GM12878 (cell line): ENCODE measurements around the gene NUDT6. TPM values are rescaled to one million over a fixed set of nuclear protein-coding genes. Genes with fewer than 3 reads are reported as not detected.

Experiments
- ATAC-seq: fragments of 200-7000 bp; cut with Tn5 transposase; 3 replicates; pipeline ENCODE4 v1.9.1; 2020; ENCODE audit warnings: mild to moderate bottlenecking, moderate library complexity
- BruUV-seq: library from RNA; stranded (reverse); fragments of 400-500 nt; replicated peaks from 2 replicates; lab custom pipeline; 2021; lab: Mats Ljungman, UMichigan
- CTCF ChIA-PET: fragments of 300-600 bp; sonication (Branson Sonifier 250); formaldehyde crosslinking; extraction: SDS; loops from one replicate; lab custom pipeline; 2021; ENCODE audit warnings: inconsistent platforms; lab: Yijun Ruan, JAX
- POLR2A ChIA-PET: fragments of 350-600 bp; formaldehyde crosslinking; extraction: SDS; loops from one replicate; lab custom pipeline; 2021; ENCODE audit warnings: inconsistent platforms; lab: Charles Lee
- RAD21 ChIA-PET: fragments of 300-600 bp; sonication (Branson Sonifier 250); formaldehyde crosslinking; loops from one replicate; lab custom pipeline; 2023; ENCODE audit warnings: antibody characterized with exemption; ENCODE audit not compliant: unreplicated experiment; lab: Charles Lee
- SMC1A ChIA-PET: fragments of 300-600 bp; sonication (Branson Sonifier 250); formaldehyde crosslinking; loops from one replicate; lab custom pipeline; 2023; ENCODE audit not compliant: unreplicated experiment, uncharacterized antibody; lab: Charles Lee
- DNase-seq: peaks from one replicate; pipeline ENCODE4 v3.0.0-alpha.2; 2011; ENCODE audit warnings: low read depth, low spot score
- FAIRE-seq: peaks from 3 replicates; lab custom pipeline; 2011; peaks lifted over from hg19 to GRCh38; lab: Jason Lieb, UNC
- H2AFZ ChIP-seq: 2 replicates; pipeline ENCODE4 v1.6.0; 2011; ENCODE audit warnings: low read depth, low read length, control low read depth; ENCODE audit not compliant: control insufficient read depth
- H3K27ac ChIP-seq: 2 replicates; pipeline ENCODE4 v1.5.1; 2011; ENCODE audit warnings: control low read depth; ENCODE audit not compliant: control insufficient read depth, insufficient read depth
- H3K27me3 ChIP-seq, 2 experiments: replicated peaks in 1 of 2; 2 replicates each; pipeline versions ENCODE4 v1.6.0 to v1.6.1; 2011; ENCODE audit warnings: low read length in 1 of 2; ENCODE audit not compliant: control insufficient read depth in 2 of 2, insufficient read depth in 2 of 2
- H3K36me3 ChIP-seq, 2 experiments: 2 replicates each; pipeline ENCODE4 v1.5.1; 2011; ENCODE audit warnings: low read length in 1 of 2; ENCODE audit not compliant: control insufficient read depth in 2 of 2, insufficient read depth in 2 of 2
- H3K4me1 ChIP-seq: 2 replicates; pipeline ENCODE4 v1.6.1; 2011; ENCODE audit warnings: mild to moderate bottlenecking, low read length, moderate library complexity, mixed read lengths; ENCODE audit not compliant: control insufficient read depth, insufficient read depth
- H3K4me2 ChIP-seq: 2 replicates; pipeline ENCODE4 v1.6.0; 2011; ENCODE audit warnings: control low read depth; ENCODE audit not compliant: control insufficient read depth, insufficient read depth
- H3K4me3 ChIP-seq: fragments of 200-600 bp; sonication (generic); 2 replicates; pipeline ENCODE4 v1.5.1; 2016
- H3K79me2 ChIP-seq: 2 replicates; pipeline ENCODE4 v1.6.0; 2011; ENCODE audit warnings: low read length; ENCODE audit not compliant: control insufficient read depth, insufficient read depth
- H3K9ac ChIP-seq: 2 replicates; pipeline ENCODE4 v1.8.0; 2011; ENCODE audit warnings: low read length, control low read depth, mixed read lengths; ENCODE audit not compliant: control insufficient read depth, insufficient read depth
- H3K9me3 ChIP-seq: replicated peaks from 3 replicates; pipeline ENCODE4 v1.5.1; 2011; ENCODE audit warnings: mild to moderate bottlenecking, low read length; ENCODE audit not compliant: control insufficient read depth, insufficient read depth
- H4K20me1 ChIP-seq: 2 replicates; pipeline ENCODE4 v1.6.0; 2011; ENCODE audit not compliant: control insufficient read depth, insufficient read depth
- CBFB ChIP-seq: IDR thresholded peaks from 2 replicates; pipeline ENCODE4 v1.6.1; 2016; ENCODE audit warnings: antibody characterized with exemption, low read depth
- CREM ChIP-seq: IDR thresholded peaks from 2 replicates; pipeline ENCODE4 v1.6.1; 2014; ENCODE audit warnings: antibody characterized with exemption, low read depth
- HCFC1 ChIP-seq: fragments of 150-350 bp; IDR thresholded peaks from 2 replicates; pipeline ENCODE4 v1.6.1; 2014; ENCODE audit warnings: low read length
- IRF4 ChIP-seq: IDR thresholded peaks from 2 replicates; pipeline ENCODE4 v1.6.1; 2011; ENCODE audit warnings: low read depth, low read length
- KAT2A ChIP-seq: conservative IDR thresholded peaks from 2 replicates; pipeline ENCODE4 v1.6.1; 2011; ENCODE audit warnings: low read depth, low read length; ENCODE audit not compliant: control insufficient read depth
- LARP7 ChIP-seq: fragments of 450-650 bp; IDR thresholded peaks from 2 replicates; pipeline ENCODE4 v1.6.1; 2017; ENCODE audit warnings: mild to moderate bottlenecking
- NFYA ChIP-seq: IDR thresholded peaks from 2 replicates; pipeline ENCODE4 v1.6.1; 2011; ENCODE audit warnings: low read depth, mild to moderate bottlenecking, low read length, improper control_type of control experiment, borderline replicate concordance
- RCOR1 ChIP-seq: conservative IDR thresholded peaks from 2 replicates; pipeline ENCODE4 v1.6.1; 2012; ENCODE audit warnings: low read depth, low read length, improper control_type of control experiment
- STAT3 ChIP-seq: IDR thresholded peaks from 2 replicates; pipeline ENCODE4 v1.6.1; 2011; ENCODE audit warnings: low read depth, low read length, improper control_type of control experiment
- ZNF217 ChIP-seq: fragments of 450-650 bp; IDR thresholded peaks from 2 replicates; pipeline ENCODE4 v1.6.1; 2017; ENCODE audit warnings: antibody characterized with exemption, mild to moderate bottlenecking
- WGBS: methylation state at CpG from one replicate; pipeline ENCODE4 v1.1.6; 2016; ENCODE audit warnings: low lambda C conversion rate; ENCODE audit not compliant: insufficient replicate concordance, insufficient coverage; ENCODE audit errors: missing lambda C conversion rate; 5-methylcytosine and 5-hydroxymethylcytosine counted together
- in situ Hi-C: fragments of 300-500 bp; cut with MboI; formaldehyde crosslinking; loops from 9 replicates; pipeline ENCODE4 v1.14.3; 2018; ENCODE audit warnings: mixed read lengths
- intact Hi-C: fragments of 100-400 bp; cut with micrococcal nuclease; formaldehyde crosslinking; loops from one replicate; pipeline ENCODE4 v1.14.2; 2022; ENCODE audit not compliant: unreplicated experiment
- polyA plus RNA-seq, 11 experiments: library from polyadenylated mRNA; depleted of rRNA in 4 of 11; unstranded in 6 of 11; stranded (reverse) in 5 of 11; fragments of >200 nt; fragmentation: Nextera tagmentation in 4 of 11; fragmentation: Illumina TruSeq in 1 of 11; extraction: Ambion mirVana in 4 of 11; extraction: Trizol in 1 of 11; gene quantifications; 1 replicate in 1 of 11; 2 replicates in 10 of 11; pipeline versions ENCODE4 v1.2.1 to v1.2.3, GENCODE V29; 2011 to 2016; ENCODE audit warnings: inconsistent platforms in 2 of 11, missing spikeins in 2 of 11, low read depth in 1 of 11
- total RNA-seq, 4 experiments: library from RNA; depleted of rRNA in 3 of 4; stranded (reverse); fragments of >200 nt in 3 of 4; fragmentation: Illumina TruSeq in 1 of 4; extraction: Trizol in 1 of 4; gene quantifications; 2 replicates each; pipeline versions ENCODE4 v1.2.1 to v1.2.3, GENCODE V29; 2013 to 2021
- TF ChIP-seq, protein P1 (sequence below): fragments of 450-650 bp; formaldehyde crosslinking; IDR thresholded peaks from 2 replicates; pipeline ENCODE4 v1.4.0; 2020; ENCODE audit warnings: mild to moderate bottlenecking, moderate library complexity

The NUDT6 gene
- total and polyA plus RNA-seq, 10 of the 15 experiments (the other 5 are each of a cell fraction or from before 2014, with no cell fraction given) = 3.9 to 12.4 (median 6.8) TPM

DNA sequence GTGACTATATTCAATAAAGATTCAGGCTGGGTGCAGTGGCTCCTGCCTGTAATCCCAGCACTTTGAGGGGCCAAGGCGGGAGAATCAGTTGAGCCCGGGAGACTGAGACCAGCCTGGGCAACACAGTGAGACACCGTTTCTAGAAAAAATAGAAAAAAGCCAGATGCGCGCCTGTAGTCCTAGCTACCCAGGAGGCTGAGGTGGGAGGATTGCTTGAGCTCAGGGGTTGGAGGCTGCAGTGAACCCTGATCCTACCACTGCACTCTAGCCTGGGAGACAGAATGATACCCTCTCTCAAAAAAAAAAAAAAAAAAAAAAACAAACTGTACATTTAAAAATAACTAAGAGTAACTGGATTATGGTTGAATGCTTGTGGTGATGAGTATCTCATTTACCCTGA, 1.1 kb downstream of the NUDT6 start:
- WGBS = 96% methylated on average over 5 of the region's 5 CpGs
- no peaks in the 10 kb centered on the region for H3K9me3 ChIP-seq
- SMC1A ChIA-PET = interaction anchor here (0.9 to 1.6 kb wide), 7 partner anchors 8 to 191 kb away, joined by 3 to 5 read pairs (median 4); no protein-coding TSS in a partner anchor
- no peak for TF ChIP-seq NFYA
- H3K4me1 ChIP-seq = peaks cover 6% of the 10 kb centered on the region
- POLR2A ChIA-PET = interaction anchor here (0.6 kb wide), 1 partner anchor 206 kb away, joined by 4 read pairs; no protein-coding TSS in a partner anchor
- FAIRE-seq = no peak
- H3K4me2 ChIP-seq = peak overlapping the region; percentile 91; the same call in 1 of the 2 replicates
- DNase-seq = no peak
- no peak overlapping the region for H3K27ac ChIP-seq
- CTCF ChIA-PET = interaction anchor here (0.8 to 5.0 kb wide), 5 partner anchors 9 to 165 kb away, joined by 3 to 31 read pairs (median 9); no protein-coding TSS in a partner anchor
- no peak overlapping the region; the same call in 1 of the 2 replicates for H2AFZ ChIP-seq
- no peaks in the 10 kb centered on the region for H4K20me1 ChIP-seq
- H3K4me3 ChIP-seq = no peak overlapping the region
- no peak for ATAC-seq
- in situ Hi-C loops = loop anchor here (5.0 kb wide), 1 partner anchor 169 kb away; no protein-coding TSS in a partner anchor
- no peak overlapping the region for H3K9ac ChIP-seq
- RAD21 ChIA-PET = interaction anchor here (1.1 to 2.3 kb wide), 4 partner anchors 9 to 189 kb away, joined by 3 to 7 read pairs (median 5); partner anchors contain the start of gene BBS12
- intact Hi-C loops = loop anchor here (5.0 kb wide), 1 partner anchor 94 kb away; the partner anchor contains the start of gene FGF2
- no TSS peak for BruUV-seq
- H3K27me3 ChIP-seq = no peaks in the 10 kb centered on the region
- no peaks in the 10 kb centered on the region for H3K36me3 ChIP-seq
- peaks cover 10% of the 10 kb centered on the region for H3K79me2 ChIP-seq

GRCh38 chr4:122920473-122920872, 1.9 kb downstream of the NUDT6 start:
- Histone ChIP-seq H3K9ac (no peak overlapping the region), H3K36me3 (no peaks in the 10 kb centered on the region), H3K27ac (no peak overlapping the region), H3K27me3 (no peaks in the 10 kb centered on the region), H3K4me1 (peaks cover 6% of the 10 kb centered on the region), H2AFZ (no peak overlapping the region), H4K20me1 (no peaks in the 10 kb centered on the region), H3K79me2 (peaks cover 10% of the 10 kb centered on the region), H3K4me3 (no peak overlapping the region), H3K4me2 (no peak overlapping the region), H3K9me3 (no peaks in the 10 kb centered on the region)
- POLR2A ChIA-PET = interaction anchor here (0.5 kb wide), 1 partner anchor 505 kb away, joined by 3 read pairs; no protein-coding TSS in a partner anchor
- DNase-seq (no peak), FAIRE-seq (no peak), ATAC-seq (no peak)
- SMC1A ChIA-PET = interaction anchor here (0.9 to 1.6 kb wide), 8 partner anchors 9 to 1020 kb away, joined by 3 to 6 read pairs (median 4); no protein-coding TSS in a partner anchor
- in situ Hi-C loops = loop anchor here (5.0 kb wide), 1 partner anchor 168 kb away; no protein-coding TSS in a partner anchor
- intact Hi-C loops = loop anchor here (5.0 kb wide), 1 partner anchor 93 kb away; the partner anchor contains the start of gene FGF2
- BruUV-seq = no TSS peak
- CTCF ChIA-PET = interaction anchor here (0.9 to 5.0 kb wide), 4 partner anchors 10 to 164 kb away, joined by 3 to 31 read pairs (median 16); no protein-coding TSS in a partner anchor
- RAD21 ChIA-PET = interaction anchor here (1.1 to 2.3 kb wide), 2 partner anchors 25 to 162 kb away, joined by 5 to 7 read pairs; no protein-coding TSS in a partner anchor
- 89% methylated on average over 5 of the region's 5 CpGs for WGBS
- TF ChIP-seq STAT3 (no peak), LARP7 (no peak), ZNF217 (no peak), KAT2A (no peak), HCFC1 (no peak), CBFB (no peak), IRF4 (no peak), CREM (no peak), RCOR1 (no peak)
- TF ChIP-seq, protein P1, sequence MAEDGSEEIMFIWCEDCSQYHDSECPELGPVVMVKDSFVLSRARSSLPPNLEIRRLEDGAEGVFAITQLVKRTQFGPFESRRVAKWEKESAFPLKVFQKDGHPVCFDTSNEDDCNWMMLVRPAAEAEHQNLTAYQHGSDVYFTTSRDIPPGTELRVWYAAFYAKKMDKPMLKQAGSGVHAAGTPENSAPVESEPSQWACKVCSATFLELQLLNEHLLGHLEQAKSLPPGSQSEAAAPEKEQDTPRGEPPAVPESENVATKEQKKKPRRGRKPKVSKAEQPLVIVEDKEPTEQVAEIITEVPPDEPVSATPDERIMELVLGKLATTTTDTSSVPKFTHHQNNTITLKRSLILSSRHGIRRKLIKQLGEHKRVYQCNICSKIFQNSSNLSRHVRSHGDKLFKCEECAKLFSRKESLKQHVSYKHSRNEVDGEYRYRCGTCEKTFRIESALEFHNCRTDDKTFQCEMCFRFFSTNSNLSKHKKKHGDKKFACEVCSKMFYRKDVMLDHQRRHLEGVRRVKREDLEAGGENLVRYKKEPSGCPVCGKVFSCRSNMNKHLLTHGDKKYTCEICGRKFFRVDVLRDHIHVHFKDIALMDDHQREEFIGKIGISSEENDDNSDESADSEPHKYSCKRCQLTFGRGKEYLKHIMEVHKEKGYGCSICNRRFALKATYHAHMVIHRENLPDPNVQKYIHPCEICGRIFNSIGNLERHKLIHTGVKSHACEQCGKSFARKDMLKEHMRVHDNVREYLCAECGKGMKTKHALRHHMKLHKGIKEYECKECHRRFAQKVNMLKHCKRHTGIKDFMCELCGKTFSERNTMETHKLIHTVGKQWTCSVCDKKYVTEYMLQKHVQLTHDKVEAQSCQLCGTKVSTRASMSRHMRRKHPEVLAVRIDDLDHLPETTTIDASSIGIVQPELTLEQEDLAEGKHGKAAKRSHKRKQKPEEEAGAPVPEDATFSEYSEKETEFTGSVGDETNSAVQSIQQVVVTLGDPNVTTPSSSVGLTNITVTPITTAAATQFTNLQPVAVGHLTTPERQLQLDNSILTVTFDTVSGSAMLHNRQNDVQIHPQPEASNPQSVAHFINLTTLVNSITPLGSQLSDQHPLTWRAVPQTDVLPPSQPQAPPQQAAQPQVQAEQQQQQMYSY (CRISPR knock-in tag) = no peak
